SU-DHL-6 (cell line): Measurements from ENCODE around the gene FHAD1.

Experiments used
- H2AFZ ChIP-seq: fragments of 200-600 bp; sonication (generic); 2 replicates; pipeline ENCODE4 v1.6.1; 2014; ENCODE audit warnings: low read depth, mild to moderate bottlenecking, moderate library complexity, mixed read lengths, antibody characterized with exemption, low read length; ENCODE audit not compliant: severe bottlenecking
- H3F3A ChIP-seq: fragments of 200-600 bp; shearing (Covaris generic); 2 replicates; pipeline ENCODE4 v1.6.0; 2016; ENCODE audit warnings: antibody characterized with exemption, mild to moderate bottlenecking; ENCODE audit not compliant: insufficient read depth
- H3K27ac ChIP-seq: fragments of 200-600 bp; sonication (generic); 2 replicates; pipeline ENCODE4 v1.5.1; 2016; ENCODE audit warnings: low read depth, mild to moderate bottlenecking, low read length, moderate library complexity, mixed read lengths
- H3K27me3 ChIP-seq: fragments of 200-600 bp; sonication (generic), shearing (Covaris generic); 2 replicates; pipeline ENCODE4 v1.6.0; 2014; ENCODE audit warnings: mild to moderate bottlenecking, low read length
- H3K36me3 ChIP-seq: fragments of 200-600 bp; sonication (generic); 2 replicates; pipeline ENCODE4 v1.6.1; 2014; ENCODE audit warnings: mild to moderate bottlenecking, low read length, mixed read lengths
- H3K4me2 ChIP-seq: fragments of 300-600, 200-600 bp; shearing (Covaris generic), sonication (generic); 2 replicates; pipeline ENCODE4 v1.6.0; 2014; ENCODE audit warnings: low read length, low read depth, mild to moderate bottlenecking; ENCODE audit not compliant: poor library complexity, severe bottlenecking
- H3K4me3 ChIP-seq: fragments of 200-600 bp; sonication (generic); 2 replicates; pipeline ENCODE4 v1.5.1; 2014; ENCODE audit warnings: antibody characterized with exemption, low read length, mild to moderate bottlenecking, mixed read lengths; ENCODE audit not compliant: insufficient read depth, poor library complexity, severe bottlenecking
- H3K79me2 ChIP-seq: fragments of 200-600 bp; sonication (generic); 2 replicates; pipeline ENCODE4 v1.6.1; 2014; ENCODE audit warnings: mild to moderate bottlenecking, low read length, moderate library complexity; ENCODE audit not compliant: insufficient read depth
- H3K9ac ChIP-seq: fragments of 200-600 bp; sonication (generic); 2 replicates; pipeline ENCODE4 v1.7.0; 2014; ENCODE audit warnings: mild to moderate bottlenecking, low read length
- H3K9me2 ChIP-seq: fragments of 200-600 bp; sonication (generic); replicated peaks from 2 replicates; pipeline ENCODE4 v1.6.1; 2014; ENCODE audit warnings: low read length; ENCODE audit not compliant: insufficient read depth
- H3K9me3 ChIP-seq: fragments of 200-600 bp; sonication (generic); 2 replicates; pipeline ENCODE4 v1.6.1; 2014; ENCODE audit warnings: low read length, mixed read lengths; ENCODE audit not compliant: insufficient read depth
- H4K20me1 ChIP-seq: fragments of 200-600 bp; sonication (generic); 2 replicates; pipeline ENCODE4 v1.6.1; 2014; ENCODE audit warnings: low read depth, mild to moderate bottlenecking, antibody characterized with exemption, low read length, moderate library complexity, mixed read lengths
- CTCF ChIP-seq: fragments of 200-600 bp; sonication (generic); IDR thresholded peaks from one replicate; pipeline ENCODE4 v1.5.1; 2017; ENCODE audit warnings: antibody characterized with exemption, mild to moderate bottlenecking, low read length, moderate library complexity; ENCODE audit not compliant: insufficient read depth, poor library complexity, severe bottlenecking
- EZH2phosphoT487 ChIP-seq: fragments of 200-600 bp; sonication (generic), shearing (Covaris generic); conservative IDR thresholded peaks from 2 replicates; pipeline ENCODE4 v1.6.1; 2018; ENCODE audit warnings: mild to moderate bottlenecking, antibody characterized with exemption, low read length, moderate library complexity, mixed read lengths

Gene FHAD1

DNA sequence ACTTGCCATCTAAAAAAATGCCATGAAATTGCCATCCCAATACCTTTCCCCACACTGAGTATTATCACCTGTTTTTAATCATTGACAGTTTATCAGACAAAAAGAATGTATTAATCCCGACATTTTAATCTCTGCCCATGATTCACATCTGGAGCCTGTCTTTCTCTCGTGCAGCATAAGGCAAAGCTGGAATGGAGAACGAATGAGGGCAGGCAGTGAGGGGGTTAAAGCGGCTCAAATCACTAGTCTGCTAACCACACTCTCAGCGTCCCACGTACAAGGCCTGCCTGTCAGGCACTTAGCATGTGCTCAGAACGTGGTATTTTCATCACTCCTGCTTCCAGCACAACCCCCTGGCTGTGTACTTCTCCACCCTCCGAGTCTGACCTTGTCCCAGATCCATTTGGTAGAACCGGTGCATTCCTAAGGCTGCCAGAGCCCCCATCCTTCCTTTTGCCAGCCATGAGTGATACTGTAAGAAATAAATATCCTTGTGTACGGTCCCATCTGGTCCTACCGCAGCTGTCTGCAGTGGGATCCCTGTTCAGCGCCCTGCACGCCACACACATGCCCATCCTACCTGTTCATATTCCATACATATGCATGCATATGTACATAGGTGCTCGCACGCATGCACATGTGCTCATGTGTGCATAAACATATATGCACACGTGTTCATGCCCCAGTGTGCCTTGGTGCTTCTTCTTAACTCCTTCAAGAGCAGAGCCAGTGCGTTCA is 34.6 kb upstream of the FHAD1 start:
- no peaks in the 10 kb centered on the region for H3K27me3 ChIP-seq
- H3F3A ChIP-seq, result no peaks in the 10 kb centered on the region
- no peaks in the 10 kb centered on the region for H3K79me2 ChIP-seq
- no peak overlapping the region for H3K9ac ChIP-seq
- TF ChIP-seq CTCF (no peak), EZH2phosphoT487 (no peak)
- no peak overlapping the region for H3K4me3 ChIP-seq
- H3K4me2 ChIP-seq, result no peak overlapping the region
- no peak overlapping the region for H3K27ac ChIP-seq
- H2AFZ ChIP-seq, result no peak overlapping the region
- no peaks in the 10 kb centered on the region for H3K36me3 ChIP-seq
- H4K20me1 ChIP-seq, result no peaks in the 10 kb centered on the region
- H3K9me2 ChIP-seq, result no peaks in the 10 kb centered on the region
- no peaks in the 10 kb centered on the region for H3K9me3 ChIP-seq

DNA sequence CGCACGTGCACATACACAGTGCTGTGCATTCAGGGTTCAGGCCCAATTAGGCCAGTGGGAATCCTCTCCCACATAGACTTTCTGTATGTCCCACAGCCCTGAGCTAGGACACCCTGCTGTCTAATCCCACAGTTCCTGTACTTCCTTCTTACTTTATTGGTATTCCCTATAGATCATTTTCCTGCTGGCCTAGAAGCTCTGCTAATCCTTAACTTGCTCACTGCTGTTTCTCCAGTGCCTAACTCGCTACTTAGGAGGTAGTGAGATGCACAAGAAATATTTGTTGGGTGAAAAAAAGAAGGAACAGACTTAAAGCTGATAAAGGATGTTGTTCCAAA is 34.1 kb upstream of the FHAD1 start:
- H3K4me3 ChIP-seq, result no peak overlapping the region
- H3K27ac ChIP-seq, result no peak overlapping the region
- H3K9me3 ChIP-seq, result no peaks in the 10 kb centered on the region
- H4K20me1 ChIP-seq, result no peaks in the 10 kb centered on the region
- no peaks in the 10 kb centered on the region for H3K27me3 ChIP-seq
- no peaks in the 10 kb centered on the region for H3K9me2 ChIP-seq
- no peaks in the 10 kb centered on the region for H3K36me3 ChIP-seq
- H3K9ac ChIP-seq, result no peak overlapping the region
- H3F3A ChIP-seq, result no peaks in the 10 kb centered on the region
- H3K79me2 ChIP-seq, result no peaks in the 10 kb centered on the region
- H3K4me2 ChIP-seq, result no peak overlapping the region
- no peak overlapping the region for H2AFZ ChIP-seq
- TF ChIP-seq CTCF (no peak), EZH2phosphoT487 (no peak)

GRCh38 chr1:15213341-15213821 is 33.6 kb upstream of the FHAD1 start:
- H3K27me3 ChIP-seq, result no peaks in the 10 kb centered on the region
- no peaks in the 10 kb centered on the region for H3K9me3 ChIP-seq
- no peaks in the 10 kb centered on the region for H3K36me3 ChIP-seq
- no peaks in the 10 kb centered on the region for H3K9me2 ChIP-seq
- no peak overlapping the region for H2AFZ ChIP-seq
- no peaks in the 10 kb centered on the region for H4K20me1 ChIP-seq
- TF ChIP-seq EZH2phosphoT487, result no peak
- TF ChIP-seq CTCF, result no peak
- no peaks in the 10 kb centered on the region for H3K79me2 ChIP-seq
- no peak overlapping the region for H3K4me3 ChIP-seq
- no peak overlapping the region for H3K27ac ChIP-seq
- no peak overlapping the region for H3K4me2 ChIP-seq
- H3K9ac ChIP-seq, result no peak overlapping the region
- H3F3A ChIP-seq, result no peaks in the 10 kb centered on the region
